Measurements from ENCODE around the gene GBX1.

Gene GBX1

GRCh38 chr7:151139791-151140190 lies 27.7 kb downstream of the GBX1 start:
- no peak for DNase-seq (ENCODE audit: low read depth in 2 of 2)

GRCh38 chr7:151139071-151139790 lies 28.3 kb downstream of the GBX1 start:
- DNase-seq (ENCODE audit: low read depth in 2 of 2) = no peak

GRCh38 chr7:151138153-151138851 lies 29.2 kb downstream of the GBX1 start:
- no peak for DNase-seq (ENCODE audit: low read depth in 2 of 2)

GRCh38 chr7:151137791-151138152 lies 29.7 kb downstream of the GBX1 start:
- no peak for DNase-seq (ENCODE audit: low read depth in 2 of 2)

- DNase-seq (ENCODE audit: low read depth in 2 of 2) = no peak
Measured at GRCh38 chr7:151137076-151137675, 30.3 kb downstream of the GBX1 start.

GRCh38 chr7:151135866-151136843 lies 31.3 kb downstream of the GBX1 start:
- no peak for DNase-seq (ENCODE audit: low read depth in 2 of 2)

GRCh38 chr7:151135525-151135845 lies 32.0 kb downstream of the GBX1 start:
- DNase-seq (ENCODE audit: low read depth in 2 of 2) = no peak

- no peak for DNase-seq (ENCODE audit: low read depth in 2 of 2)
Measured at GRCh38 chr7:151134743-151135524, 32.6 kb downstream of the GBX1 start.

GRCh38 chr7:151133986-151134742 lies 33.3 kb downstream of the GBX1 start:
- DNase-seq (ENCODE audit: low read depth in 2 of 2) = no peak

GRCh38 chr7:151133266-151133985 lies 34.1 kb downstream of the GBX1 start:
- DNase-seq (ENCODE audit: low read depth in 2 of 2) = no peak

GRCh38 chr7:151132461-151133205 lies 34.9 kb downstream of the GBX1 start:
- DNase-seq (ENCODE audit: low read depth in 2 of 2) = no peak

- DNase-seq (ENCODE audit: low read depth in 2 of 2) = no peak
Measured at GRCh38 chr7:151131592-151132293, 35.8 kb downstream of the GBX1 start.

- DNase-seq (ENCODE audit: low read depth in 2 of 2) = no peak
Measured at GRCh38 chr7:151131224-151131591, 36.3 kb downstream of the GBX1 start.

- no peak for DNase-seq (ENCODE audit: low read depth in 2 of 2)
Measured at GRCh38 chr7:151130741-151131157, 36.7 kb downstream of the GBX1 start.

GRCh38 chr7:151129960-151130591 lies 37.4 kb downstream of the GBX1 start:
- no peak for DNase-seq (ENCODE audit: low read depth in 2 of 2)

GRCh38 chr7:151129117-151129959 lies 38.2 kb downstream of the GBX1 start:
- DNase-seq (ENCODE audit: low read depth in 2 of 2) = no peak

- no peak for DNase-seq (ENCODE audit: low read depth in 2 of 2)
Measured at GRCh38 chr7:151128716-151129115, 38.8 kb downstream of the GBX1 start.

All from fibroblast of skin of left quadriceps (primary cell).